RWPE2 (cell line): ENCODE results near the gene RAP1GAP2.

Source experiments
- ATAC-seq: fragments of 200-7000 bp; cut with Tn5 transposase; 3 replicates; pipeline ENCODE4 v1.9.1; 2021; ENCODE audit warnings: low read depth
- DNase-seq: peaks from one replicate; pipeline ENCODE4 v3.0.0-alpha.2; 2020; ENCODE audit warnings: low spot score
- H3K27ac ChIP-seq: fragments of 450-650 bp; 2 replicates; pipeline ENCODE4 v1.5.1; 2017; ENCODE audit warnings: mild to moderate bottlenecking; ENCODE audit not compliant: poor library complexity, severe bottlenecking
- H3K27me3 ChIP-seq: fragments of 250-450 bp; sonication (Bioruptor Pico); 2 replicates; pipeline ENCODE4 v1.5.1; 2021; ENCODE audit warnings: mild to moderate bottlenecking, moderate library complexity; ENCODE audit not compliant: insufficient read depth, poor library complexity, severe bottlenecking
- H3K36me3 ChIP-seq: fragments of 250-450 bp; sonication (Bioruptor Pico); 2 replicates; pipeline ENCODE4 v1.5.1; 2020; ENCODE audit warnings: low read depth, mild to moderate bottlenecking, moderate library complexity
- H3K4me1 ChIP-seq: fragments of 250-450 bp; sonication (Bioruptor Pico); 2 replicates; pipeline ENCODE4 v1.5.1; 2021; ENCODE audit warnings: mild to moderate bottlenecking, moderate library complexity; ENCODE audit not compliant: insufficient read depth, poor library complexity, severe bottlenecking
- H3K4me3 ChIP-seq: fragments of 250-450 bp; sonication (Bioruptor Pico); 2 replicates; pipeline ENCODE4 v1.5.1; 2021; ENCODE audit warnings: mild to moderate bottlenecking, moderate library complexity; ENCODE audit not compliant: severe bottlenecking
- H3K9me3 ChIP-seq: fragments of 250-450 bp; sonication (Bioruptor Pico); 2 replicates; pipeline ENCODE4 v1.5.1; 2021; ENCODE audit warnings: mild to moderate bottlenecking, moderate library complexity; ENCODE audit not compliant: severe bottlenecking
- CTCF ChIP-seq: fragments of 450-650 bp; IDR thresholded peaks from one replicate; pipeline ENCODE4 v1.5.1; 2017; ENCODE audit warnings: mild to moderate bottlenecking, moderate library complexity; ENCODE audit not compliant: poor library complexity, severe bottlenecking

The RAP1GAP2 gene

DNA sequence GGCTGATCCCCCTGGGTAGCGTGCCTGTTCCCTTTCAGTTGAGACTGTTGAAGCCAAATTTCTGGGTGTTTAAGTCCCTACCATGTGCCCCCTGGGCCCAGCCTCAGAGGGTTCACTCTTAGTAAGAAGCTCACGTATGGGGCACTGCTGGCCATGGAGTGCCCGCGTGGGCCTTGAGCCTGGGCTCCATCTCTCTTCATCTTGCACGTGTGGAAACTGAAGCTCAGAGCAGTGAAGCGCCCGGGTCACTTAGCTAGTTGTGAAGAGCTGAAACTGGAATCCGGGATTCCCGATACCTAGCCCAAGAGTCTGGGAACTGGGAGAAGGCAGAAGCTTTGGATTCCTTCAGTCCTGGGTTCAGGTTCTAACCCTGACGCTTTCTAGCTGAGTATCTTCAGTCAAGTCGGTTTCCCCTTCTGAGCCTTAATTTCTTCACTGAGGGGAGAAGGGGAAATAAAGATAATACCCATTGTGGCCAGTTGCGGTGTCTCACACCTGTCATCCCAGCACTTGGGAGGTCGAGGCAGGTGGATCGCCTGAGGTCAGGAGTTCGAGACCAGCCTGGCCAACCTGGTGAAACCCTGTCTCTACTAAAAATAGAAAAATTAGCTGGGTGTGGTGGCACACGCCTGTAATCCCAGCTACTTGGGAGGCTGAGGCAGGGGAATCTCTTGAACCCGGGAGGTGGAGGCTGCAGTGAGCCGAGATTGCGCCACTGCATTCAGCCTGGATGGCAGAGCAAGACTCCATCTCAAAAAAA, 163.3 kb downstream of the RAP1GAP2 start:
- Histone ChIP-seq H3K9me3 (no peaks in the 10 kb centered on the region), H3K36me3 (peaks cover 5% of the 10 kb centered on the region; the same call in 1 of the 2 replicates), H3K4me3 (no peak overlapping the region), H3K27ac (peak overlapping the region; percentile 93), H3K27me3 (no peaks in the 10 kb centered on the region), H3K4me1 (peaks cover 39% of the 10 kb centered on the region)
- TF ChIP-seq CTCF = no peak
- ATAC-seq (no peak), DNase-seq (no peak)

DNA sequence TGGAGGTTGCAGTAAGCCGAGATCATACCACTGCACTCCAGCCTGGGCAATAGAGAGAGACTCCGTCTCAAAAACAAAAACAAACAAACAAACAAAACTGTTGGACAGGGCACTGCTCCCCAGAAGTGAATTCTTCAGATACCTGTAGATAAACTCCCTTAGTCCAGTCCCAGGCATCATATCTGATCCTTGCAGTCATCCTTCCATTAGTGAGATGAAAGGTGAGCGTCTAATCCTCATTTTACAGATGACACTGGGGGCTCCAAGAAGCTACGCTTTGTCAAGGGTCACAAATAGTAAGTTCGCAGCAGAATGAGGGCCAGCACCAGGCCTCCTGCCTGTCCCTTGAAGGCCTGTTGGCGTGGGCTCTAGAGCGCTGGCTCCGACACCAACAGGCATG, 165.2 kb downstream of the RAP1GAP2 start:
- no peaks in the 10 kb centered on the region for H3K27me3 ChIP-seq
- no peak for TF ChIP-seq CTCF
- H3K4me1 ChIP-seq = peaks cover 34% of the 10 kb centered on the region
- no peaks in the 10 kb centered on the region for H3K9me3 ChIP-seq
- peak overlapping the region; percentile 93 for H3K27ac ChIP-seq
- H3K4me3 ChIP-seq = no peak overlapping the region
- no peak for DNase-seq
- H3K36me3 ChIP-seq = peaks cover 5% of the 10 kb centered on the region
- no peak for ATAC-seq

- Histone ChIP-seq H3K27ac (peak overlapping the region; percentile 4), H3K4me3 (no peak overlapping the region), H3K27me3 (no peaks in the 10 kb centered on the region), H3K9me3 (no peaks in the 10 kb centered on the region), H3K36me3 (peaks cover 13% of the 10 kb centered on the region), H3K4me1 (peaks cover 31% of the 10 kb centered on the region)
- no peak for TF ChIP-seq CTCF
- DNase-seq = no peak
- no peak for ATAC-seq
Measured at GRCh38 chr17:2962236-2962635, 166.0 kb downstream of the RAP1GAP2 start.

- no peak for TF ChIP-seq CTCF
- peaks cover 31% of the 10 kb centered on the region for H3K4me1 ChIP-seq
Measured at GRCh38 chr17:2962729-2963128, 166.5 kb downstream of the RAP1GAP2 start.

DNA sequence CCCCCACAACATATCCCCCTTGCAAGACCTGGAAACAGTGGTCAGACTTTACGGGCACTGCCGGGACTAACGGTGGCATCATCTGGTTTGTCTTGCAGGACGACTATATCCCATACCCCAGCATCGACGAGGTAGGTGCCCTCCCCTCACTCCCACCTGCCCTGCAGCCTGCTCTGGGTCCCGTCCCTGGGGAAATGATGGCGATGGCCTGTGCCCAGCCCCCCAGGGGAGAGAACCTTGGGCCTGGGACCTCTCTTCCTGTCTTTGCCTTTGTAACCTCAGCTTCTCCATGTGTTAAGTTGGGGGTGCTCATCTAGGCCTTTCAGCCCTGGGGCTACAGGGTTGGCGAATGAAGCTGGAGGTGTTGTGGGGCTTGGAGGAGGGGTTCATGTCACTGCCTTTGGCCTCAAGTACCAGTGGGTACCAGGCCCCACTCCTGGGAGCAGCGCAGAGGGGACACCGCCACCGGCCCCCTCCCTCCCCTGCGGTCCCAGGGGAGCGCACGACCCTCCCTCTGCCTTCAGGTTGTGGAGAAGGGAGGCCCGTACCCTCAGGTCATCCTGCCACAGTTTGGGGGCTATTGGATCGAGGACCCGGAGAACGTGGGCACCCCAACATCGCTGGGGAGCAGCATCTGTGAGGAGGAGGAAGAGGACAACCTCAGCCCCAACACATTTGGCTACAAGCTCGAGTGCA, 167.2 kb downstream of the RAP1GAP2 start:
- DNase-seq (no peak), ATAC-seq (no peak)
- Histone ChIP-seq H3K27ac (peak overlapping the region; percentile 74), H3K27me3 (no peaks in the 10 kb centered on the region), H3K36me3 (peaks cover 24% of the 10 kb centered on the region), H3K4me1 (peaks cover 31% of the 10 kb centered on the region), H3K9me3 (no peaks in the 10 kb centered on the region), H3K4me3 (no peak overlapping the region)
- no peak for TF ChIP-seq CTCF

More at GRCh38 chr17:2962729-2963128, 166.5 kb downstream of the RAP1GAP2 start:
- H3K36me3 ChIP-seq = peaks cover 16% of the 10 kb centered on the region
- no peaks in the 10 kb centered on the region for H3K27me3 ChIP-seq
- no peak overlapping the region for H3K4me3 ChIP-seq
- H3K9me3 ChIP-seq = no peaks in the 10 kb centered on the region
- DNase-seq = no peak
- ATAC-seq = no peak
- H3K27ac ChIP-seq = peak overlapping the region; percentile 4
